ENCODE data around the gene UQCRQ.

- TF ChIP-seq EP300 (IDR thresholded peaks at IDR 0.05; ENCODE audit: borderline replicate concordance) (no peak), REST (IDR thresholded peaks at IDR 0.05; ENCODE audit: low read depth) (no peak), MAX (IDR thresholded peaks at IDR 0.05) (no peak), CREB1 (IDR thresholded peaks at IDR 0.05; ENCODE audit: low read depth) (no peak), TAF1 (IDR thresholded peaks at IDR 0.05; ENCODE audit: low read depth) (no peak), USF1 (IDR thresholded peaks at IDR 0.05) (no peak)
These were observed 43.6 kb upstream of the UQCRQ start for GRCh38 chr5:132822650-132823480.
